Gastroesophageal sphincter (tissue), 3 donors: ENCODE measurements around the gene JARID2.

Experiments
- POLR2AphosphoS5 ChIP-seq: sonication (generic); formaldehyde crosslinking; IDR thresholded peaks from one replicate; pipeline ENCODE4 v1.6.1; 2017; ENCODE audit warnings: antibody characterized with exemption
- TF ChIP-seq, protein P1 (sequence below), 4 experiments: fragments of 200-600 bp in 2 of 4; fragments of 450-650 bp in 2 of 4; sonication (generic) in 1 of 4; IDR thresholded peaks; one replicate each; pipeline ENCODE4 v1.5.1; 2017 to 2019; ENCODE audit warnings: antibody characterized with exemption in 4 of 4, mild to moderate bottlenecking in 2 of 4, moderate library complexity in 2 of 4

DNA sequence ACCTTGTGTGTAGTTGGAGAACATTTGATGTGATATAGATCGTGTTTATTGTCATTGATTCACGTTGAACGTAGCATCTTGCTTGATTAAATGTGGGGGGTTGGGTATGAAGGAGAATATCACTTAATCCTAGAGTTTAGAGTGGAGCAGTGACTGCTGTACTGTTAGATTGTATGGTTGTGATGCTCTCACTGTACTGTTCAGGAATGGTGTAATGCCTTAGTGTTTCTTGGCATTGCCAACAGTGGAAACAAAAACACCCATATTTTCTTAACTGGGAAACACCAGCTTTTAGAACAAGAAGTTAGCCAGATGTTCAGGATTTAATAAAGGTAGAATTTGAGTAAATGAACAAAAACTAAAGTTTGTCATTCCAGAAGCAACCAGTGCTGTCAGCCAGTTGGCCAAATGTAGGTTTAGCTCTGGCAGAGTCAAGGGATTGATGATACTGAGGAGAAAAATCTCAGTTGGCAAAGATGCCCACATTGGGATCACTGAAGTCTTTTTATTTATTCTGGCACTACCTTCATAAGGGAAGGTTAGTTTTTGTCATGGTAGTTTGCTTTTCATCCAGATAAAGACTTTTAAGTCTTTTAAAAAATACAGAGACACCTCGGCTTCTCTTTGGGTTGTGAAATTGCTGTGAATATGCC, 129.9 kb downstream of the JARID2 start:
- TF ChIP-seq, protein P1, sequence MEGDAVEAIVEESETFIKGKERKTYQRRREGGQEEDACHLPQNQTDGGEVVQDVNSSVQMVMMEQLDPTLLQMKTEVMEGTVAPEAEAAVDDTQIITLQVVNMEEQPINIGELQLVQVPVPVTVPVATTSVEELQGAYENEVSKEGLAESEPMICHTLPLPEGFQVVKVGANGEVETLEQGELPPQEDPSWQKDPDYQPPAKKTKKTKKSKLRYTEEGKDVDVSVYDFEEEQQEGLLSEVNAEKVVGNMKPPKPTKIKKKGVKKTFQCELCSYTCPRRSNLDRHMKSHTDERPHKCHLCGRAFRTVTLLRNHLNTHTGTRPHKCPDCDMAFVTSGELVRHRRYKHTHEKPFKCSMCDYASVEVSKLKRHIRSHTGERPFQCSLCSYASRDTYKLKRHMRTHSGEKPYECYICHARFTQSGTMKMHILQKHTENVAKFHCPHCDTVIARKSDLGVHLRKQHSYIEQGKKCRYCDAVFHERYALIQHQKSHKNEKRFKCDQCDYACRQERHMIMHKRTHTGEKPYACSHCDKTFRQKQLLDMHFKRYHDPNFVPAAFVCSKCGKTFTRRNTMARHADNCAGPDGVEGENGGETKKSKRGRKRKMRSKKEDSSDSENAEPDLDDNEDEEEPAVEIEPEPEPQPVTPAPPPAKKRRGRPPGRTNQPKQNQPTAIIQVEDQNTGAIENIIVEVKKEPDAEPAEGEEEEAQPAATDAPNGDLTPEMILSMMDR (IDR thresholded peaks at IDR 0.05): no peak
- no peak for TF ChIP-seq POLR2AphosphoS5
